Stimulated activated CD4-positive, alpha-beta T cell treated with anti-CD3 and anti-CD28 coated beads, Interleukin-2, amount 100 ng/mL, for 4 hours (primary cell): Measurements from ENCODE around the gene KDM6A.
"Not testable (repeated sequence)": the region's sequence is repeated elsewhere in the genome, so short reads cannot be mapped to it uniquely, and the experiment has no call there.

Source experiments
- DNase-seq: peaks from one replicate; pipeline ENCODE4 v3.0.0-alpha.2; 2020; ENCODE audit warnings: low read depth

KDM6A gene

GRCh38 chrX:44962944-44963343 lies 90.0 kb downstream of the KDM6A start:
- DNase-seq: no peak

DNA sequence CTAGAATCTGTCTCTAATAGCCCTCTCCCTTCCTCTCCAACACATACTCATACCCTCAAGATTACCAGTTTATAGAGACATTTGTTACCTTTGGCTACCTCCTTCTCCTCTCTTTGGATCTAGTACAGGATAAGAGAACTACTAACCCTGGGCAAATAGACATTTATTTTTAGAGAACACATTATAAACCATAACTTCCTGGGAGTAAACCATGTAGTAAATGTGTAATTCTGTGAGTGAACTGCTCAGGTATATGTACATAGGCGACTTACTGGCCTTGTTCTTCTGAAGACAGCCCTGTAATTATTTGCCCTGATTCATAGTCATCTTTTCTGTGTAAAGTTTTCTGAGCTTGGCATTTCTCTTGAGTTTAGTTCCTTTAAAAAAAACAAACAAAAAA lies 94.2 kb downstream of the KDM6A start:
- no peak for DNase-seq

GRCh38 chrX:44970709-44971108 lies 97.7 kb downstream of the KDM6A start:
- DNase-seq: no peak

DNA sequence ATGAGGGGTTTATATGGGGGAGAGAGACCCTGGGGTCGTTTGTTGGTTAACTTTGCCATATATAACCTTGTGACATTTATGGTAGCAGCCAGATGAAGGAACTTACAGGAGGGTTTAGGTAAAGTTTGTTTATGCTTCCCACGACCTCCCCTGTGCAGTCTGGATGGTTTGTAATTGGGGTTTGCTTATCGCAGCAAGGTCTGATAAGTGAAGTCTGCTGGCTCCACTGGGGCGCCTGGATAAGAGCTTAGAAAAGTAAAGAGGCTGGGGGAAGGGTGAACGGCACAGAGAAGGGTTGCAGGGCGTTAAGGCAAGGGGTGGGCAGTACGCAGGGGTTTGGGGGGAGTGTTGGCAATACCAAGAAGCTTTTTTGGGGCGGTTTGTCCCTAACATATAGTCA lies 98.7 kb downstream of the KDM6A start:
- no peak for DNase-seq

DNA sequence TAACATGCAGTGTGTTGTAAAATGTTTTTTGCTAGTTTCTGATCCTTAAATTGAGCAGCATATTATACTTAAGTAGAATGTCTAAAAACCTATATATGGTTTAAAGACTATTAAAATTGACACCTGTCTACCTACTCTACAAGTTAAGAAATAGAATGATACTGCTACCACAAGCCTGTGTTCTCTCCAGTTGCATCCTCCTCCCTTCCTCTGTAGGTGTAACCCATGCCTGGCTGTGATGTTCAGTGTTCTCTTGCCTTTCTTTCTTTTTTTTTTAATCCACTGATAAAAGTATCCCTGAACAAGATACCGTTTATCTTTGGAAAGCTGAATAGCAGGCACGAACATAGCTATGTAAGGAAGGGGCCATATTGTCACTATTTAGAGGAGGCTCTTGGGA lies 99.1 kb downstream of the KDM6A start:
- no peak for DNase-seq

DNA sequence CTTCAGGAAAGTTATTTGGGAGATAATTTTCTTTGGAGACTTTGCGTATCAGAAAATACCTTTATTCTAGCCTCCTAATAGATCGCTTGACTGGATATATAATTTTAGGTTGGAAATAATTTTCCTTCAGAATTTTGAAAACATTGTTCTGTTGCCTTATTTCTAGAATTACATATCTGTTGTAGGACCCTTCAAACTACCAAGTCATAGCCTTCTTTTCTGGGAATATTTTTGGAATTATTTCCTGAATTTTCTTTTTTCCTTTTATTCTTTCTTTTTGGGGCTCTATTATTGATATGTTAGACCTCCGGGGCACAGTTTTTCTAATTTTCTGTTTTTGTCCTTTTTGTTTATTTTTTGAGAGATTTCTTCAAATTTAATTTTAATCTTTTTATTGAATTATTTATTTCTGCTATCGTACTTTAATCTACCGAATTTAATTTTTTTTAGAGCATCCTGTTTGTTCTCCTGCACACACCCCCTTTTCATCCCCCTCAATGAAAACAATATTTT lies 100.5 kb downstream of the KDM6A start:
- DNase-seq: no peak

GRCh38 chrX:44974451-44974850 lies 101.5 kb downstream of the KDM6A start:
- DNase-seq: no peak

GRCh38 chrX:44975666-44976263 lies 102.8 kb downstream of the KDM6A start:
- no peak for DNase-seq

DNA sequence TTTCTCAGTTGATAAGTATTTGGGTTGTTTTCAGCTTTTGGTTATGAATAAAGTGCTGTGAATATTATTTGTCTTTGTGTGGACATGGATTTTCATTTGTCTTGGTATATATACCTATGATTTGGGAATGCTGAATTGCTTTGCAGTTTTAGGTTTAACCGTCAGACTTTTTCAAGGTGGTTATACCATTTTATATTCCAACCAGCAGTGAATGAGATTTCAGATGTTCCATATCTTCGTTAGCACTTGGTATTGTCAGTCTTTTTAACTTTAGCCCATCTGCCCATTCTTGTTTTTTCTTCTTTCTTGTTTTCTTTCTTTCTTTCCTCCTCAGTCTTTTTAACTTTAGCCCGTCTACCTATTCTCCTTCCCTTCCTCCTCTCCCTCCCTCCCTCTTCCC lies 106.0 kb downstream of the KDM6A start:
- DNase-seq: no peak

- DNase-seq: no peak
Measured at GRCh38 chrX:44980403-44980802, 107.4 kb downstream of the KDM6A start.

- no peak for DNase-seq
Measured at GRCh38 chrX:44980883-44981282, 107.9 kb downstream of the KDM6A start.

DNA sequence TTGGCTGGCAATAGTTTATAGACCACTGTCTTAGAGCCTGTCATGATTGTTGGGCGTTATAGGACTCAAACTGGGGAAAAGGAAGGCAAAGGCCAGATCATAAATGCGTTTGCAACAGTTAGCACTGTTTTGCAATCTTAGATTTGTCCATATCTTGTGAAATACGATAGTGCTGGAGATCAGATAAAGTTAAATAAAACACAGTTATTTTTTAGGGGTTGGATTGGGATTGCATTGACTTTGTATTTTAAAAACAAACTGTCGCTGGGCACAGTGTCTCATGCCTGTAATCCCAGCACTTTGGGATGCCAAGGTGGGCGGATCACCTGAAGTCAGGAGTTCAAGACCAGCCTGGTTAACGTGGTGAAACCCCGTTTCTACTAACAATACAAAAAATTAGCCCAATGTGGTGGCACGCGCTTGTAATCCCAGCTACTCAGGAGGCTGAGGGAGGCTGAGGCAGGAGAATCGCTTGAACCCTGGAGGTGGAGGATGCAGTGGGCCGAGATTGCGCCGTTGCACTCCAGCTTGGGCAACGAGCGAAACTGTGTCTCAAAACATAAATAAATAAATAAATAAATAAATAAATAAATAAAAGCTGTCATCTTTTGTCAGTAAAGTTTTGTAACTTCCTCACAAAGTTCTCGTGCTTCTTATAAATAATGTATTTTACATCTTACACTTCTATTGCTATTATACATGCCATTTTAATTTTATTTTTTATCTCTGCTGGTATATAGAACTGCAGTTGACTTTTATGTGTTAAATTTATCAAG lies 117.2 kb downstream of the KDM6A start:
- no peak for DNase-seq

DNA sequence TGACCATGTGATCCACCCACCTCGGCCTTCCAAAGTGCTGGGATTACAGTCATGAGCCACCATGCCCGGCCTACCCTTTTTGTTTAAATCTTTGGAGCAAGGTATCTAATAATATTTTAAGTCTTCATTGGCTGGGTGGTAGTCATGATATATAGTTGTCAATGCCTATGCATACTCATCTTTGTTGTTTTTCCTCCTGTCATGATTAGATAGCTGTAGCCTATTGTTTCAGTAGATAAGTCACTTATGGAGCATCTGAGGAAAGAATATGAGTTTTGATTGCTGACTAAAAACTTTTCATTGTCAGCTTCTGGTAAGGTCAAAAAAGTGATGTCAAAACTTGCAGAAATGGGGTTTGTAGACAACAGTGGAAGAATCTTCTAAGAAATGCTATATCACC lies 119.8 kb downstream of the KDM6A start:
- DNase-seq: no peak

- DNase-seq: no peak
Measured at GRCh38 chrX:44996277-44996676, 123.3 kb downstream of the KDM6A start.

DNA sequence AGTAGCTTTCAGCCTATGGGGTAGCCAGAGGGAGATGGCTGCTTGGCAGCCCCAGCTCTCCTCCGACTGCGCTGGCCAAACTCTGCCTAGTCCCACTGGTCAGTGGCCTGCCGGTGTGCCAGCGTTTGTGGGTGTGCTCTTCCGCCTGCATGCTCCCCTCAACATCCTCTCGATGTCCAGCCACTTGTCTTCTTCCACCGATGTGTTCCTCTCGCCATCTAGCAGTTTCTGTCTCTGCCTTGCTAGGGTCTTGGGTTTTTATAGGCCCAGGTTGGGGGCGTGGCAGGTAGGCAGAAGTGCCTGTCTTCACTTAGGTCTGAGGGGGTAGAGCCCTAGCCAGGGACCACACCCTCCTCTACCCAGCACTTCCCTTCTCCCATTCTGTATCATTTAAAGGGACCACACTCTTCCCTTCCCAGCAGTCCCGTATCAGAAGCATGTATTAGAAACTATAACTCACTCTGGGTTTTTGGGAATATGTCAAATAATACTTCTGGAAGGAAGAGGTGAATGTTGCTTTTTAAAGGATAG lies 124.4 kb downstream of the KDM6A start:
- DNase-seq: no peak

DNA sequence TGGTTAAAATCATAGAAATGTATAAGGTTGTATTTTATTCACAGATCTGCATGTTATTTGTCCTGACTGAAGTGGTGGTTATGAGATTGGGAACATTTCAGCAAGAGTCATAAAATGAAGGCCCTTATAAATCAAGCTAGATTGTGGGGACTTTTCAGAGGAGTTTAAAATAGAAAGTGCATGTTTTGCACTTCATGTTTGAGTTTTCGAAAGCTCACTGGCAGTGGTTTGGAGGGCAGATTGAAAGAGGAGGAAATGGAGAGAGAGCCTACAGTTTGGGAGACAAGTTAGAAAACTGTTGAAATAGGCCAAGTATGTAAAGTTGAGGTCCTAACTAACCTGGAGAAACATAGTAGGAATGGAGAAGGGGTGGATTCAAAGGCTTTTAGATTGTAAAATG lies 124.9 kb downstream of the KDM6A start:
- DNase-seq: no peak

- DNase-seq: not testable (repeated sequence)
Measured at GRCh38 chrX:44999237-44999636, 126.2 kb downstream of the KDM6A start.

DNA sequence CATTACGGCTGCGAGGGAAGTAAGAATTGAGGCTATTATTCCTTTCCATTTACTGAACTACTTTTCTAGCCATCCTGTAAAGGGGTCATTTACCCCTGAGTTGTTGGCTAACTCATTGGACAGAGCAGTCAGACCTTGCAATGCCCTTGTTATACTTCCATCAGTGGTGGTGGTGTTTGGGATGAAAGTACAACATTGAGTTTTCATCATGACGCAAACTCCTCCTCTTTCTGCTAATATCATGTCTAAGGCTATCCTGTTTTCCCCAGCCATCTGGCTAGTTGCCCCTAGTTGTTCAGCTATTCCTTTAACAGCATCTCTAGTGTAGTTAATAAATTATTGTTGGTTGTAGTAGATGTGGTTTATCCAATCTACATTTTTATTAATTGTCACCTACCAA lies 126.9 kb downstream of the KDM6A start:
- DNase-seq: not testable (repeated sequence)

- no peak for DNase-seq
Measured at GRCh38 chrX:45001048-45001447, 128.1 kb downstream of the KDM6A start.

DNA sequence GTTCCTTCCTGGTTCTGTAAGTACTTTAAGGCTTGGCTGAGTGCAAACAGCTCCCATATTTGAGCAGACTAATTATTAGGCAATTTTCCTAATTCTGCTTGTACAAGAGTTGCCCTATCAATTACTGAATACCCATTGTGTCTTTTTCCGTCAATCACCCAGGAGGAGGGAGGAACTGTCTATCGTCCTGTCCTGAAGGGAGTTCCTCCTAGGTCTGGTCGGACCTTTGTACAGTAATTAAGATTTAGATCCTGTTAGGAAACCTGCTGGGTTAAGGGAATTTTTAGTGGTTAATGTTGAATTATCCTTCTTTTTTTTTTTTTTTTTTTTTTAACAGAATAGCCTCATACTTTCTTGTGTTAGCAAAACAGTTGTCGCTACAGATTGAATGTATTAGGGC lies 130.1 kb downstream of the KDM6A start:
- DNase-seq: no peak

GRCh38 chrX:45006002-45006800 lies 133.2 kb downstream of the KDM6A start:
- DNase-seq: no peak

DNA sequence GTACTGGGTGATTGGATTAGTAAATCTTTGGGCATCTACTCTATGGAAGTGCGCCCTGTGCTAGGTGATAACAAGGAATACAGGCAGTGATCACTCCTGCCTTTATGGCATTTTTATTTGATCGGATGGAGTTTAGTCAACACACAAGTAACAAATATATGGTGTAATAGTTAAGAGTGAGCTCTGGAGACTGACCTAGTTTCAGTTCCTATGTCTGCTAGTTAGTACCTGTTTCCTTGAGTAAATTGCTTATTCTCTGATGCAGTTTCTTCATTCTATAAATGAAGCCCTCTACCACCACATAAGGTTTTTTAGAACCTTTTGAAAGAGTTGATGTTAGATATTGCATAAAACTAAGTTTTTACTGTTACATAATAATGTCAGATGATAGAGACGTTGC lies 134.6 kb downstream of the KDM6A start:
- no peak for DNase-seq
